GM12874 (cell line): ENCODE measurements around the gene GAPVD1.

Experiments used
- CTCF ChIP-seq: IDR thresholded peaks from 2 replicates; pipeline ENCODE4 v1.5.1; 2011; ENCODE audit warnings: low read depth, mild to moderate bottlenecking, control low read depth, low read length, moderate library complexity; ENCODE audit not compliant: insufficient read depth

The GAPVD1 gene

GRCh38 chr9:125246261-125246667, 15.4 kb upstream of the GAPVD1 start:
- TF ChIP-seq CTCF = no peak

- TF ChIP-seq CTCF = no peak
Measured at GRCh38 chr9:125254231-125254630, 7.4 kb upstream of the GAPVD1 start.

- TF ChIP-seq CTCF = peak; percentile 24; the same call in 1 of the 2 replicates
Measured at GRCh38 chr9:125255781-125256391, 5.7 kb upstream of the GAPVD1 start.

- no peak for TF ChIP-seq CTCF
Measured at GRCh38 chr9:125258160-125258785, 3.4 kb upstream of the GAPVD1 start.

- no peak for TF ChIP-seq CTCF
Measured at GRCh38 chr9:125258832-125259534, 2.6 kb upstream of the GAPVD1 start.

GRCh38 chr9:125260561-125260960, 1.1 kb upstream of the GAPVD1 start:
- no peak for TF ChIP-seq CTCF

GRCh38 chr9:125262294-125262991, 817 bp downstream of the GAPVD1 start:
- TF ChIP-seq CTCF = no peak
